IPS-20b (cell line): ENCODE data around the gene TTPAL.

Source experiments
- H3K27ac ChIP-seq: one replicate; pipeline ENCODE4 v1.5.1; 2013; ENCODE audit warnings: low read length
- H3K27me3 ChIP-seq: 2 replicates; pipeline ENCODE4 v1.6.1; 2013; ENCODE audit warnings: mild to moderate bottlenecking, low read length, inconsistent platforms; ENCODE audit not compliant: insufficient read depth
- H3K36me3 ChIP-seq: 2 replicates; pipeline ENCODE4 v1.6.1; 2013; ENCODE audit warnings: low read depth, mild to moderate bottlenecking, inconsistent platforms, low read length, moderate library complexity; ENCODE audit not compliant: insufficient read depth
- H3K4me1 ChIP-seq: 2 replicates; pipeline ENCODE4 v1.6.1; 2013; ENCODE audit warnings: mild to moderate bottlenecking, control low read depth, inconsistent platforms, low read length, moderate library complexity; ENCODE audit not compliant: insufficient read depth
- H3K4me3 ChIP-seq: 2 replicates; pipeline ENCODE4 v1.5.1; 2013; ENCODE audit warnings: mild to moderate bottlenecking, low read length, inconsistent platforms
- H3K9ac ChIP-seq: 2 replicates; pipeline ENCODE4 v1.6.1; 2013; ENCODE audit warnings: low read depth, mild to moderate bottlenecking, inconsistent platforms, low read length, moderate library complexity
- H3K9me3 ChIP-seq: 2 replicates; pipeline ENCODE4 v1.6.1; 2013; ENCODE audit warnings: mild to moderate bottlenecking, low read depth, low read length, inconsistent platforms; ENCODE audit not compliant: insufficient read depth

Gene TTPAL

GRCh38 chr20:44448753-44449546 is 26.7 kb upstream of the TTPAL start:
- H3K27ac ChIP-seq: no peak overlapping the region
- H3K4me1 ChIP-seq: no peaks in the 10 kb centered on the region
- no peaks in the 10 kb centered on the region for H3K9me3 ChIP-seq
- no peaks in the 10 kb centered on the region for H3K36me3 ChIP-seq
- no peak overlapping the region for H3K9ac ChIP-seq
- H3K27me3 ChIP-seq: no peaks in the 10 kb centered on the region
- H3K4me3 ChIP-seq: no peak overlapping the region

GRCh38 chr20:44449864-44450263 is 25.8 kb upstream of the TTPAL start:
- Histone ChIP-seq H3K4me1 (no peaks in the 10 kb centered on the region), H3K9me3 (no peaks in the 10 kb centered on the region), H3K4me3 (no peak overlapping the region), H3K27ac (no peak overlapping the region), H3K27me3 (no peaks in the 10 kb centered on the region), H3K9ac (no peak overlapping the region), H3K36me3 (no peaks in the 10 kb centered on the region)

- Histone ChIP-seq H3K27ac (no peak overlapping the region), H3K9me3 (no peaks in the 10 kb centered on the region), H3K27me3 (no peaks in the 10 kb centered on the region), H3K4me1 (no peaks in the 10 kb centered on the region), H3K36me3 (no peaks in the 10 kb centered on the region), H3K4me3 (no peak overlapping the region), H3K9ac (no peak overlapping the region)
Measured at GRCh38 chr20:44450281-44450889, 25.3 kb upstream of the TTPAL start.

GRCh38 chr20:44450903-44451450 is 24.7 kb upstream of the TTPAL start:
- no peak overlapping the region for H3K4me3 ChIP-seq
- H3K9me3 ChIP-seq: no peaks in the 10 kb centered on the region
- H3K36me3 ChIP-seq: no peaks in the 10 kb centered on the region
- H3K4me1 ChIP-seq: no peaks in the 10 kb centered on the region
- no peaks in the 10 kb centered on the region for H3K27me3 ChIP-seq
- H3K9ac ChIP-seq: no peak overlapping the region
- H3K27ac ChIP-seq: no peak overlapping the region

- Histone ChIP-seq H3K9me3 (no peaks in the 10 kb centered on the region), H3K27ac (no peak overlapping the region), H3K27me3 (no peaks in the 10 kb centered on the region), H3K4me3 (no peak overlapping the region), H3K4me1 (no peaks in the 10 kb centered on the region), H3K36me3 (no peaks in the 10 kb centered on the region), H3K9ac (no peak overlapping the region)
Measured at GRCh38 chr20:44454306-44454963, 21.2 kb upstream of the TTPAL start.

- no peaks in the 10 kb centered on the region for H3K36me3 ChIP-seq
- H3K27me3 ChIP-seq: no peaks in the 10 kb centered on the region
- no peaks in the 10 kb centered on the region for H3K9me3 ChIP-seq
- H3K27ac ChIP-seq: no peak overlapping the region
- H3K4me1 ChIP-seq: no peaks in the 10 kb centered on the region
- no peak overlapping the region for H3K4me3 ChIP-seq
- no peak overlapping the region for H3K9ac ChIP-seq
Measured at GRCh38 chr20:44455126-44455525, 20.5 kb upstream of the TTPAL start.

- Histone ChIP-seq H3K27me3 (no peaks in the 10 kb centered on the region), H3K9me3 (no peaks in the 10 kb centered on the region), H3K27ac (no peak overlapping the region), H3K9ac (no peak overlapping the region), H3K36me3 (no peaks in the 10 kb centered on the region), H3K4me3 (no peak overlapping the region), H3K4me1 (no peaks in the 10 kb centered on the region)
Measured at GRCh38 chr20:44456611-44457010, 19.1 kb upstream of the TTPAL start.

- Histone ChIP-seq H3K27ac (no peak overlapping the region), H3K9ac (no peak overlapping the region), H3K9me3 (no peaks in the 10 kb centered on the region)
Measured at GRCh38 chr20:44457016-44457415, 18.7 kb upstream of the TTPAL start.

GRCh38 chr20:44459271-44459670 is 16.4 kb upstream of the TTPAL start:
- no peaks in the 10 kb centered on the region for H3K27me3 ChIP-seq
- no peaks in the 10 kb centered on the region for H3K36me3 ChIP-seq
- H3K9me3 ChIP-seq: no peaks in the 10 kb centered on the region
- H3K4me1 ChIP-seq: no peaks in the 10 kb centered on the region
- no peak overlapping the region for H3K9ac ChIP-seq
- H3K4me3 ChIP-seq: no peak overlapping the region
- no peak overlapping the region for H3K27ac ChIP-seq

More at GRCh38 chr20:44457016-44457415, 18.7 kb upstream of the TTPAL start:
- H3K4me3 ChIP-seq: no peak overlapping the region
- H3K27me3 ChIP-seq: no peaks in the 10 kb centered on the region
- H3K4me1 ChIP-seq: no peaks in the 10 kb centered on the region
- no peaks in the 10 kb centered on the region for H3K36me3 ChIP-seq

- no peaks in the 10 kb centered on the region for H3K4me1 ChIP-seq
- H3K36me3 ChIP-seq: no peaks in the 10 kb centered on the region
- H3K27me3 ChIP-seq: no peaks in the 10 kb centered on the region
- no peaks in the 10 kb centered on the region for H3K9me3 ChIP-seq
- no peak overlapping the region for H3K27ac ChIP-seq
- H3K4me3 ChIP-seq: no peak overlapping the region
- no peak overlapping the region for H3K9ac ChIP-seq
Measured at GRCh38 chr20:44460795-44461141, 14.9 kb upstream of the TTPAL start.

GRCh38 chr20:44461142-44461802 is 14.4 kb upstream of the TTPAL start:
- Histone ChIP-seq H3K27me3 (no peaks in the 10 kb centered on the region), H3K4me1 (no peaks in the 10 kb centered on the region), H3K9me3 (no peaks in the 10 kb centered on the region), H3K9ac (no peak overlapping the region), H3K27ac (no peak overlapping the region), H3K36me3 (no peaks in the 10 kb centered on the region), H3K4me3 (no peak overlapping the region)
